SIG-M5 treated with dmso at 0.1 percent for 504 hours (cell line): ENCODE data around the gene EGF.
"Not testable (repeated sequence)": the region's sequence is repeated elsewhere in the genome, so short reads cannot be mapped to it uniquely, and the experiment has no call there.

Experiments used
- DNase-seq: peaks from one replicate; lab custom pipeline; 2025; ENCODE audit not compliant: unreplicated experiment; lab: John Stamatoyannopoulos, UW

The EGF gene

DNA sequence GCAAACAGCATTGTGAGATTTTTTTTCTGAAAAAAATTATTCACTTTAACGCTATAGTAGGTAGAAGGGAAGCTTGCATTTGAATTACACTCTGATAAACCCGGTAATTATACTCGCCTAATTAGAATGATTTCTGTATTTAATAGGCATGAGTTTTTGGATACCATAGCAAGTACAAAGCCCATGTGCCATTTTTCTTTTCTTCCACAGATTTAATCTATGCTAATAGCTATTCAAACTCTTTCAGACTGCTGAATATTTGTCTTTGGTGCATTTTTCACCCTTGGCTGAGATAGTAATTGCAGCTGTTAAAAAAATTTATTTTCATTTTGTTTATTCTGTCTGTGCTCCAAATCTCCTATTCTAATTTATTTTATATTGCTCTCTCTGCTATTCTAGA is 113.0 kb downstream of the EGF start:
- no peak for DNase-seq

DNA sequence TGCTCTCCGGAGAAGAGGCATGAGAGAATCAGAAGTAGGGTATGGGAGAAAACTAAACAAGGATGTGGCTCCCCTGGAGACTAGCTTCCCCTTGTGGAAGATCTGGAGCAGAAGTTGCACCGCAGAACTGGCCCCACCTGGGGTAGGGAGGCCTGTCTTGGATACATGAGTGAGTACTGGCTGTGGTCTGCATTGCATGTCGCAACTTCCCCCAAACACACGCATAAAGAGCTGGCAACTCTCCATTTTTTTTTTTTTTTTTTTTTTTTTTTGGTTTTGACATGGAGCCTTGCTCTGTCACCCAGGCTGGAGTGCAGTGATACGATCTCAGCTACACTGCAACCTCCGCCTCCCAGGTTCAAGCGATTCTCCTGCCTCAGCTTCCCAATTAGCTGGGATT is 119.9 kb downstream of the EGF start:
- DNase-seq: peak; percentile 80

DNA sequence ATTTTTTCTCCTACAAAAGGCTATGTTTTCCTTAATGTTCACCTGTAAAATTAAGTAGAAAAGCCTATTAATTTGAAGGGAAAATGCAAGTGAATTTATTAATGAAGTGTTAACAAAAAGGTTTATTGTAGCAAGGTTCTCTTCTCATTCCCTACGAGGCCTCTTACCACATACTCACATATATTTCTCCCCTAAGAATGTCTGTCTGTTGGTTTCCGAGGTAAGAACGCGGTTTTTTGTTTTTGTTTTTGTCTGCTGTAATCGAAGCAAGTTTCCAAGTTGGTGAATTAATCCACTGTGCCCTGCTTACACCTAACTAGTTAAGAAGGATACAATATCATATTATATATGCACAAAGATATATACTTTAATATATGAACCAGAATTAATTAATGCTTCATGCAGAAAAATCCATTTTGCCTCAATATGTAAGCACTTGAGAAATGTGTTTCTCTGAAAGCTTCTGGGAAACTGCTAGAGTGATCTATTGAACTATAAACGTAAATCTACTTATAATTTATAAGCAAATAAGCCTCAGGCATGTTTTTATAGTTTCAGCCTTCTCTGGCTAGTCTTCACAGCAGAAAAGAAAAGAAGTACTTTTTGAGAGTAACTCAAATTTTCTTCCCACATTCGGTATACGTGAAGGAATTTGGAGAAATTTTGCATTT is 120.8 kb downstream of the EGF start:
- DNase-seq: peak; percentile 36

DNA sequence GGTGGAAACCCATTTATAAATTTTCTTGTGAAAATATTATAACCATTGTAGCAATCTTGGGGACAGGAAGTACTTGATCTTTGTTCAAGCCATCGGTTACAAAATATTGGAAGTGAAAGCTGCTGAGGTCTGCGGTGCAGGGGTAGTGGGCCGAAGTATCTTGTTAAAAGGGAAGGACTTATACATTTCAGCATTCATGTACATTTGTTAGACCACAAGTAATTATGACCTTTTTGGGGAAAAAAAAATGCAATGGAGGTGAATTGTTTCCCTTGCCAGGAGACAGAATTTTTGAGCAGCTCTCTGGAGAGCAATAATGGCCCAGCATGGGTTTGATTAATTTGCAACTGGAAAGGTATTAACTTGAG is 121.3 kb downstream of the EGF start:
- peak; percentile 89 for DNase-seq

DNA sequence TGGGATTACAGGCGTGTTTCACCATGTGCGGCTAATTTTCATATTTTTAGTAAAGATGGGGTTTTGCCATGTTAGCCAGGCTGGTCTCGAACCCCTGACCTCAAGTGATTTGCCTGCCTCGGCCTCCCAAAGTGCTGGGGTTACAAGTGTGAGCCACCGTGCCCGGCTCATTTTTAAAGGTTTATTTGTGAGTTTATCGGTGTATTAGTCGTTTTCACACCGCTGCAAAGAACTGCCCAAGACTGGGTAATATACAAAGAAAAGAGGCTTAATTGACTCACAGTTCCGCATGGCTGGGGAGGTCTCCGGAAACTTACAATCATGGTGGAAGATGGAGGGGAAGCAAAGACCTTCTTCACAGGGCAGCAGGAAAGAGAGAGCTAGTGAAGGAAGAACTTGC is 126.5 kb downstream of the EGF start:
- not testable (repeated sequence) for DNase-seq

DNA sequence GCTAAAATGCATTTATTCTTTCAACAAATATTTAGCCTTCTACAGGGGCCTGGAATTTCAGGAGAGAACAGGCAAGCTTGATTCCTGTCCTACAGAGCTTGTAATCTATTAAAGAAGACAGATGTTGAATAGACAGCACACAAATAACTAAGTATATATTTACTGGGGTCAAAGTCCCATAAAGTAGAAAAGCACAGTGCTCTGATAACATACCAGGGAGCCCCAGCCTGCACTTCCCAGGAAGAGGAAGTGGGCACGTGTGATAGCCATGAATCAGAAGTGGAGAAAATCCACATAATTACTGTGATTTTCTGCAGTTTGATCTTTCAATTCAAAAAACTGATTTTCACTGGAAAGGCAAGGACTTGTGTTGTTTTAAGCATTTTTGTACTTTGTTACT is 129.1 kb downstream of the EGF start:
- no peak for DNase-seq

DNA sequence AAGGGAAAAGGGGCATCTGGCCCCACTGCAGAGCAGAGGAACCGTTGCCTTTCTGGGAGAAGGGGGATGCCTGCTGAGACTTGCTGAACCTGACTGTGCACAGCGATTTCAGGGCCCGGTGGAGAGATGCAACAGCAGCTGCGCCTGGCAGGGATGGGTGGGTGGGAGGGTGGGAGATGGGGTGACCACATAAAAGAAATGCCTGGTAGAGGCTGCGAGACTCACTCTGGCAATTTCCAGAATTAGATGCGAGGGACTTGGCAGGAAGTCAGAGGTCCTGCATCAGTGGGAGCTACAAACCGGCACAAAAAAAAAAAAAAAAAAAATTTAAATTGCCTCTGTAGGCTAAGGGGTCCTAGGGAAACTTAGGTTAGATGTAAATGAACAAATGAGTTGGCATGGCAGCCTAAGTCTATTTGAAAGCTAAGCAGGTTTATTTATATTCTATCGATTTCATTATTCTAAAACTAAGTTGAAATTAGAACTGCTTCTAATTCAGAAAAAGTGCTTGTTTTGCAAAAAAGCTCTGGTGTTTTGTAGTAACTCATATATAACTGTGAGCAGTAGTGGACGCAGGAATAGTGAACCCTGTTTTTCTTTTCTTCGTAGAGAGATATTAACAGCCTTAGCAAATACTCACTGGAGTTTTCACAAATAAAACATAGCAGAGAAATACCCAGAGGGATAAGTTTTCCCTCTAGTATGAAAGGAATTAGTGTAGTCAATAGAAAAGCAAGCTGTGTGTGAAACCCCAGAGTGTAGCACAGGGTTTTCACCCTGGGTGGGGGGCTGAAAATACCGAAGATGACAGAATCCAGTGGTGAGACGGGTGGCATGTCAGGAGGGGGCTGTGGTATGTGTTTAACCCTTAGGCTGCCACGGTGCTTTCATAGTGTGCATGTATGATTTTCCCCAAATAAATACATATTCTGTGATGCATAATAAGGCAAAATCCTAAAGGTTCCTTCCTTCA is 130.1 kb downstream of the EGF start:
- DNase-seq: no peak

DNA sequence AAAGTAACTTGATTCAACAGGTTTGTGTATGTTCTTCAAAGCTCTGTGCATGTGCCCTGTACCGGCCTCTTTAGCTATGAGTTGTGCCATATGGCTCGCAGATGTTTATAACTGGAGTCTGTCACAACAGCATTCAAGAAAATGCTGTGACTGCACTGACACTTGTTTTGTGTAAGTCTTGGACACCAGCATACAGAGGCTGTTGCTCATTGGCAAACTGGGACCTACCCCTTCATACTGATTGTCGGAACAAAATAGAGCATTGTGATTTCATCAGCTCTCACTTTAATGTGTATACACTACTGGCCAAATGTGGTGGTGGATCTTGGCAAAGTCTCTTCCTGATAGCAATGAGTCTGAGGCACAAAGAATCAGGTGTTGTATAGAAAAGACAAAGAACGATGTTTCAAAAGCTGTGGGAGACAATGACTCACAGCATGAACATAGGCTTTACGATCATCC is 133.9 kb downstream of the EGF start:
- DNase-seq: no peak

DNA sequence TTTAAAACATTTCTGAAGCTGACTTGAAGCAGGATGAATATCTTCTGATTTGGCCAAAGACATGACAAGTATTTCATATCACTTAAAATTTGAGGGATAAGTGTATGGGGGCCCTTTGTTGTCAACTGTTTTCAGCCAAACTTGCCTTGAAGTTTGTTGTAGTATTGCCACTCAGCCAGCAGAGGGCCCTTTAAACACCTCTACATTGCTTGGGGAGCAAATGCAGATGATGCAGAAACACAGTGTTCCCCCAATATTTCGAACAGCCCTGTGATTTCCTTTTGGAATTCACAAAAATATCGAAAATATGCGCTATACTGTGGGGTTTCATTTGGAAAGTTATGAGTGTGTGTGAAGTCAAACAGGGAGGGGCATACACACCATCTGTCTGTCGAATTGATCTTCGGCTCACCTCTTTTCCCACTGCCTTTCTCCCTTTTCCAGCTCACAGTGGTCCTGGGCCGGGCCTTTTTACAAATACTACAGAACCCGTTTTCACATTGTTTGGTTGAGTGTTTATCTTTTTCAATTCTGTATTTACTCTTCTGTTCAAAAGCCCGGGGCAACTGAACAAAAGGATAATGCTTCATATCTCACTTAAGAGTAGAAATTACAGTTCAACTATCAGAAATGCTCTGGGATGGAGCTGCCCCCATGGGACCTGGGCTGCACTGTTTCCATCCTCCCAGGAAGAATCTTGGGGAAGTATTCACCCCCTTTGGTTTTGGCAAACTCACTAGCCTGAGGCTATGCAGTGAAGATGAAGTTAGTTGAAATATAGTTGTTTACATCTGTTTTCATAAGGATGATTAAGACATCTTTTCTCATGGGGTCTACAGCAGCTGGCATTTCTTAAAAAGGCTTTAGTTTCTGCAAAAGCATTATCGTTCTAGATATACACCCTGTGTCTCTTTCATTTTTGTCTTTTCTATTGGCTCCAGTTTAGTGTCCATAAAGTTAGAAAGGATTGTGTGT is 137.6 kb downstream of the EGF start:
- peak; percentile 22 for DNase-seq

DNA sequence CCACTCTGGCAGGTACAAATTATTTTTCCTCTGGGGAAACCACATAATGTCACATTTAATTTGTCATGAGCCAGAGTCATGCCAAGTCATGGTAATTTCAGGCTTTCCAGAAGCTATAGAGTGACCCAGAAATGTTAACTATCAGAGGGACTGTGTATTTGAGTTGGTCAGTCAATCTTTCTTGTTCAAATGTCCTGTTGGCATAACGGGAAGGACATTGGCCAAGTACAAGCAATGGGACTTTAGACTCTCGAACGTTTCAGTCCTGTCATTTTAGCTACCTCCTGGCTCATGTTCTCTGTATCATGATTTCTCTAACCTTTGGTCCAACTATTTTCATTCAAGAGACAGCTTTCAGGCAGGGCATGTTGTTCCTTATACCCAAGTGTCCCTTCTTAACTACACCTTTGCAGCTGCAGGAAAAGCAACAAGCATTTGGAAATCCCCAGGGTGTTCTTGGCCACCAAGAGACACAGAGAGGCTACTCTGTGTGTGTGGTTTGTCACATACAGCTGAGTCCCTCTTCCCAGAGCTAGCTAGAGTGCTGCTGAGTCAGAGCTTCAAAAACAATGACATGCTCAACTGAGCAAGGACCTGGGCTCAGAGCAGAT is 142.6 kb downstream of the EGF start:
- DNase-seq: no peak

DNA sequence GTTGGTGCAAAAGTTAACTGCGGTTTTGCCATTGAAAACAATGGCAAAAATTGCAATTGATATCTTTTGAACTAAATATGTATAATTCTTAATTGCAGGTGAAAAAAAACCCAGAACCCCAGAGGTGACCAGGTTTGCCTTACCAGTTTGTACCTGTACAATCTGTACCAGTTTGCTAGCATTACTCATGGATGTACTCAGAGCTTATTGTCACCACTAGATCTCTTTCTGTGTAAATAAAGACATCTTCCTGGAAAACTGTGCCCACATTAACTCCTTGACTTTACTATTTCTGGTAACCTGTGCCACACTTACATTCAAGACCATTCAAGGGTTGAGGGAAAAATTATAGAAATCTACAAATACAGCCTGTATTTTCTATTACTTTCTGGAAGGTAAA is 146.0 kb downstream of the EGF start:
- DNase-seq: no peak

DNA sequence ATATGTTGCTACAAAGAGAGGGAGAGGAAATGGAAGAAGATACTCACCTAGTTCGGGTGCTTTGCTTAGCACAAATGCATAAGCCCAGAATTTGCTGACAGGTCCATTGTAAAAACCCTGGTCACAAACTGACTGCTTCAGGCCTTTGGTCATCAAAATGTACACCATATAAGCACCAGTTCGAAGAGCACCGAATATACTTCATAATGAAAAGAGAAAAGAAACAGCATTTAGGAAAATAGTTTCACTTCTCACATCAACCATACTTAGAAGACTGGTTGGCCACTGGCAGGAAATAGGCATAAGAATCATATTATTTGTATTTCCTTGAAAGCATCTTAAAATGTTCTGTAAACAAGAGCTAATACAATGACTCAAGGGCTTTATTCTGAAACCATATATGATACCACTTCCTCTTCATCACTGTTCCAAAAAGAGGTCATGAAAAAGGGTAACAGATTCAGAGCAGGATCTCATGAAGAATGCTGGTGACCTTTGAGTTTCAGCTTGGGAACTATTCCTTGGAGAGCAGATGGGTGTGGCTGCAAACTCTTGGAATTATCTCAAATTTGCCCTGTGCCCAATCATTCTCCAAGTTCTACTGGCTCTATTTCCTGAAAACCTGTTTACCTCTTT is 147.0 kb downstream of the EGF start:
- peak; percentile 38 for DNase-seq

DNA sequence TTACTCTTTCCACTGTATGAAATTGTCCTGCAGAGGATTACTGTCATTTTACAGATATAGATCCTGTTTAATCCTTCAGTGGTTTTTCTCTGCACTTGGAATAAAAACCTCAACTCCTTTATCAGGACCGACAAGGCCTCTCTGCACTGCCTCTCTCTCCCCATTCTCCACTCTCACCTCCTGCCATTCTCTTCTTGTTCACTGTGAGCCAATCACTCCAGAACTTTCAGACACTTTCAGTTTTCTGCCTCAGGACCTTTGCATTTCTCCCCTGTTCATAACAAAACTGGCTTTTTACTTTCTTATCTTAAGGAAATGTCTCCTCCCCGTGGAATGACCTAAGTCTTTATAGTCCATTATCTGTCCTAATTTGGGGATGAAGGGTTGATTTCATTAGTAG is 148.4 kb downstream of the EGF start:
- no peak for DNase-seq
